Measurements from ENCODE around the gene GLTPD2.

GLTPD2 gene

GRCh38 chr17:4838309-4838785 lies 49.6 kb downstream of the GLTPD2 start:
- H3K9me3 ChIP-seq, result no peaks in the 10 kb centered on the region
- no peak overlapping the region for H3K4me3 ChIP-seq (ENCODE audit: low read depth, low read length)
- TF ChIP-seq CTCF (IDR thresholded peaks at IDR 0.05; ENCODE audit: low read depth, low read length), result no peak
- no peak for DNase-seq
- no peaks in the 10 kb centered on the region for H3K27me3 ChIP-seq
- no peaks in the 10 kb centered on the region for H3K4me1 ChIP-seq
- no peaks in the 10 kb centered on the region for H3K36me3 ChIP-seq

GRCh38 chr17:4839221-4839620 lies 50.5 kb downstream of the GLTPD2 start:
- TF ChIP-seq CTCF (IDR thresholded peaks at IDR 0.05; ENCODE audit: low read depth, low read length), result no peak
- Histone ChIP-seq H3K36me3 (no peaks in the 10 kb centered on the region), H3K9me3 (no peaks in the 10 kb centered on the region), H3K4me3 (ENCODE audit: low read depth, low read length) (no peak overlapping the region), H3K4me1 (no peaks in the 10 kb centered on the region), H3K27me3 (no peaks in the 10 kb centered on the region)
- DNase-seq, result no peak

Data from BE2C (cell line).